ENCODE measurements around the gene CFAP91. TPM values are rescaled to one million over a fixed set of nuclear protein-coding genes. Genes with fewer than 3 reads are reported as not detected.

Gene CFAP91
- total RNA-seq, 2 donors from 2014 or later = 5.1 to 9.8 TPM

DNA sequence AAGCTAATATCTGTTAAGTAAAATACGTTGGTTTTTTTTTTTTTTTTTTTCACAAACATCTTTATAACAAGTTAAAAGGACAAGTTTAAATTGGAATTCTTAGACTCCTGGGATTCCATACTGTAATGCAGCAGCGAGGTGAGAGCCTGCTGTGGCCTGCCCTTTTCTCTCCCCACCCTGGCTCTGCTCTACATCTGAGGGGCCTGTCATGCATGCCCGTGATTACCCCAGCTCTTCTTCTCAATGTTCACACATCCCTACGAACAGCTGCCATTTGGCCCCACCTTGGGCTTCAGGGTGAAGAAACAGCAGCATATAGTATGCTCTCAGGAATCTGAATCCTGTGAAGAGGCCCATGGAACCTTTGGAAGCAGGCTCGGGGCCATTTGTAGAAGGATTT is 14.7 kb downstream of the CFAP91 start:
- no peaks in the 10 kb centered on the region for H3K36me3 ChIP-seq (ENCODE audit: control insufficient read depth, insufficient read depth, low read length)
- Mint-ChIP-seq H3K9me3 (no peaks in the 10 kb centered on the region), H3K27me3 (ENCODE audit: insufficient read depth) (no peaks in the 10 kb centered on the region), H3K27ac (no peak overlapping the region), H3K4me1 (no peaks in the 10 kb centered on the region), H3K36me3 (ENCODE audit: low read depth) (no peaks in the 10 kb centered on the region), H3K4me3 (no peak overlapping the region)
- H3K4me3 ChIP-seq (ENCODE audit: low read length) = no peak overlapping the region
- TF ChIP-seq CTCF (conservative IDR thresholded peaks at IDR 0.05) = no peak
- no peaks in the 10 kb centered on the region for H3K4me1 ChIP-seq (ENCODE audit: control insufficient read depth, insufficient read depth, low read length)
- no peak overlapping the region for H3K9ac ChIP-seq (ENCODE audit: extremely low read depth, low read length, poor library complexity, severe bottlenecking)
- DNase-seq = no peak
- 91 to 100% methylated on average over 1 to 5 of the region's 5 CpGs for WGBS, 2 experiments (ENCODE audit: insufficient coverage in 1 of 2, insufficient read length in 1 of 2)
- no peaks in the 10 kb centered on the region for H3K9me3 ChIP-seq (ENCODE audit: control insufficient read depth, low read length)
- H3K27ac ChIP-seq (ENCODE audit: low read depth, low read length) = no peak overlapping the region
- H3K27me3 ChIP-seq (ENCODE audit: control insufficient read depth, insufficient read depth, low read length, poor library complexity, severe bottlenecking) = no peaks in the 10 kb centered on the region

- Histone ChIP-seq H3K27ac (ENCODE audit: low read depth, low read length) (no peak overlapping the region), H3K9me3 (ENCODE audit: control insufficient read depth, low read length) (no peaks in the 10 kb centered on the region), H3K9ac (ENCODE audit: extremely low read depth, low read length, poor library complexity, severe bottlenecking) (no peak overlapping the region), H3K4me1 (ENCODE audit: control insufficient read depth, insufficient read depth, low read length) (no peaks in the 10 kb centered on the region), H3K27me3 (ENCODE audit: control insufficient read depth, insufficient read depth, low read length, poor library complexity, severe bottlenecking) (no peaks in the 10 kb centered on the region), H3K4me3 (ENCODE audit: low read length) (no peak overlapping the region), H3K36me3 (ENCODE audit: control insufficient read depth, insufficient read depth, low read length) (no peaks in the 10 kb centered on the region)
- H3K27ac Mint-ChIP-seq = no peak overlapping the region
- H3K4me1 Mint-ChIP-seq = no peaks in the 10 kb centered on the region
- no peaks in the 10 kb centered on the region for H3K9me3 Mint-ChIP-seq
- TF ChIP-seq CTCF (conservative IDR thresholded peaks at IDR 0.05) = no peak
- no peak overlapping the region for H3K4me3 Mint-ChIP-seq
- H3K27me3 Mint-ChIP-seq (ENCODE audit: insufficient read depth) = peaks cover 2% of the 10 kb centered on the region
- H3K36me3 Mint-ChIP-seq (ENCODE audit: low read depth) = no peaks in the 10 kb centered on the region
- WGBS, 2 experiments (ENCODE audit: insufficient coverage in 1 of 2, insufficient read length in 1 of 2) = 76% methylated on average over 2 of the region's 2 CpGs; no CpG with 5 or more reads in 1 of the 2 experiments
- no peak for DNase-seq
Measured at GRCh38 chr3:119723022-119723421, 20.2 kb downstream of the CFAP91 start.

GRCh38 chr3:119726909-119727308 is 24.1 kb downstream of the CFAP91 start:
- no peak overlapping the region for H3K4me3 ChIP-seq (ENCODE audit: low read length)
- H3K9ac ChIP-seq (ENCODE audit: extremely low read depth, low read length, poor library complexity, severe bottlenecking) = no peak overlapping the region
- H3K27ac ChIP-seq (ENCODE audit: low read depth, low read length) = no peak overlapping the region
- H3K9me3 ChIP-seq (ENCODE audit: control insufficient read depth, low read length) = no peaks in the 10 kb centered on the region
- H3K4me1 ChIP-seq (ENCODE audit: control insufficient read depth, insufficient read depth, low read length) = no peaks in the 10 kb centered on the region
- H3K4me3 Mint-ChIP-seq = no peak overlapping the region
- TF ChIP-seq CTCF (conservative IDR thresholded peaks at IDR 0.05) = no peak
- H3K27me3 ChIP-seq (ENCODE audit: control insufficient read depth, insufficient read depth, low read length, poor library complexity, severe bottlenecking) = no peaks in the 10 kb centered on the region
- H3K9me3 Mint-ChIP-seq = no peaks in the 10 kb centered on the region
- H3K4me1 Mint-ChIP-seq = no peaks in the 10 kb centered on the region
- H3K36me3 ChIP-seq (ENCODE audit: control insufficient read depth, insufficient read depth, low read length) = no peaks in the 10 kb centered on the region
- no peak for DNase-seq
- WGBS, 2 experiments (ENCODE audit: insufficient coverage in 1 of 2, insufficient read length in 1 of 2) = 90% methylated on average over 2 of the region's 2 CpGs; no CpG with 5 or more reads in 1 of the 2 experiments
- no peaks in the 10 kb centered on the region for H3K36me3 Mint-ChIP-seq (ENCODE audit: low read depth)
- H3K27me3 Mint-ChIP-seq (ENCODE audit: insufficient read depth) = peaks cover 2% of the 10 kb centered on the region
- no peak overlapping the region for H3K27ac Mint-ChIP-seq

Measured in endodermal cell (in vitro differentiated cells).